Esophagus squamous epithelium (tissue), 5 donors: ENCODE data around the gene TET3. TPM values are rescaled to one million over a fixed set of nuclear protein-coding genes. Genes with fewer than 3 reads are reported as not detected.

ENCODE experiments used
- DNase-seq: peaks from one replicate; lab custom pipeline; 2025; lab: John Stamatoyannopoulos, UW
- H3K27ac ChIP-seq, 4 donors: fragments of 200-600 bp; sonication (generic); one replicate each; pipeline ENCODE4 v1.5.1; 2016 to 2019; ENCODE audit warnings: mild to moderate bottlenecking in 1 of 4
- H3K27me3 ChIP-seq, 4 donors: fragments of 200-600 bp; sonication (generic); 1 replicate in 3 of 4; 2 replicates in 1 of 4; pipeline versions ENCODE4 v1.5.1 to v1.6.0; 2017 to 2021; ENCODE audit warnings: antibody characterized with exemption in 1 of 4
- H3K36me3 ChIP-seq, 3 donors: fragments of 200-600 bp; sonication (generic); one replicate each; pipeline ENCODE4 v1.5.1; 2016 to 2019
- H3K4me1 ChIP-seq, 3 donors: fragments of 200-600 bp; sonication (generic); one replicate each; pipeline ENCODE4 v1.5.1; 2017 to 2019
- H3K4me3 ChIP-seq, 4 donors: fragments of 200-600 bp; sonication (generic); 1 replicate in 3 of 4; 2 replicates in 1 of 4; pipeline ENCODE4 v1.5.1; 2016 to 2019; ENCODE audit warnings: mild to moderate bottlenecking in 2 of 4, moderate library complexity in 1 of 4
- H3K9me3 ChIP-seq, 3 donors: fragments of 200-600 bp; sonication (generic); one replicate each; pipeline ENCODE4 v1.5.1; 2016 to 2019
- POLR2A ChIP-seq, 4 donors: fragments of 450-650 bp; IDR thresholded peaks; one replicate each; pipeline ENCODE4 v1.6.1; 2017; ENCODE audit warnings: antibody characterized with exemption in 4 of 4, mild to moderate bottlenecking in 4 of 4, moderate library complexity in 3 of 4
- WGBS, 2 donors: methylation state at CpG; one replicate each; pipeline ENCODE4 v1.1.5; 2018; 5-methylcytosine and 5-hydroxymethylcytosine counted together
- intact Hi-C: fragments of 100-400 bp; cut with DNase I; formaldehyde crosslinking; loops from one replicate; pipeline ENCODE4 v1.15.0; 2022
- small RNA-seq, 4 donors: library from RNA; depleted of rRNA; stranded (forward); fragments of <200 nt; gene quantifications; one replicate each; pipeline ENCODE3, GENCODE V24; 2016
- total RNA-seq, 4 donors: library from RNA; depleted of rRNA; stranded (reverse); fragments of >200 nt; gene quantifications; one replicate each; pipeline ENCODE4 v1.1.0, GENCODE V29; 2016
- TF ChIP-seq, protein P1 (sequence below), 6 experiments: fragments of 450-650 bp in 4 of 6; fragments of 200-600 bp in 2 of 6; sonication (generic) in 2 of 6; IDR thresholded peaks; one replicate each; pipeline ENCODE4 v1.5.1; 2016 to 2019; ENCODE audit warnings: antibody characterized with exemption in 6 of 6, mild to moderate bottlenecking in 4 of 6, moderate library complexity in 4 of 6
- donor health status: DM: yes; HTN: yes; CAD: no.

Gene TET3
- total RNA-seq, 4 donors from 2014 or later, result 6.6 to 20.2 (median 16.2) TPM

- TF ChIP-seq POLR2A (IDR thresholded peaks at IDR 0.05), result no peak
- TF ChIP-seq, protein P1, sequence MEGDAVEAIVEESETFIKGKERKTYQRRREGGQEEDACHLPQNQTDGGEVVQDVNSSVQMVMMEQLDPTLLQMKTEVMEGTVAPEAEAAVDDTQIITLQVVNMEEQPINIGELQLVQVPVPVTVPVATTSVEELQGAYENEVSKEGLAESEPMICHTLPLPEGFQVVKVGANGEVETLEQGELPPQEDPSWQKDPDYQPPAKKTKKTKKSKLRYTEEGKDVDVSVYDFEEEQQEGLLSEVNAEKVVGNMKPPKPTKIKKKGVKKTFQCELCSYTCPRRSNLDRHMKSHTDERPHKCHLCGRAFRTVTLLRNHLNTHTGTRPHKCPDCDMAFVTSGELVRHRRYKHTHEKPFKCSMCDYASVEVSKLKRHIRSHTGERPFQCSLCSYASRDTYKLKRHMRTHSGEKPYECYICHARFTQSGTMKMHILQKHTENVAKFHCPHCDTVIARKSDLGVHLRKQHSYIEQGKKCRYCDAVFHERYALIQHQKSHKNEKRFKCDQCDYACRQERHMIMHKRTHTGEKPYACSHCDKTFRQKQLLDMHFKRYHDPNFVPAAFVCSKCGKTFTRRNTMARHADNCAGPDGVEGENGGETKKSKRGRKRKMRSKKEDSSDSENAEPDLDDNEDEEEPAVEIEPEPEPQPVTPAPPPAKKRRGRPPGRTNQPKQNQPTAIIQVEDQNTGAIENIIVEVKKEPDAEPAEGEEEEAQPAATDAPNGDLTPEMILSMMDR (IDR thresholded peaks at IDR 0.05), result no peak
- peaks cover 15 to 43% (median 18%) of the 10 kb centered on the region in 3 donors for H3K4me1 ChIP-seq
- H3K36me3 ChIP-seq, result no peaks in the 10 kb centered on the region
- H3K27ac ChIP-seq, result peak overlapping the region in 2 of 4 donors; percentile 39 to 51
- no peak for DNase-seq
- H3K27me3 ChIP-seq, result no peaks in the 10 kb centered on the region
- WGBS, 2 donors, result 44 to 71% methylated on average over 2 of the region's 2 CpGs
- no peaks in the 10 kb centered on the region for H3K9me3 ChIP-seq
- peak overlapping the region in 2 of 4 donors; percentile 6 to 40 for H3K4me3 ChIP-seq
- intact Hi-C loops, result no loop called here
Measured at GRCh38 chr2:74031959-74032287, 47.2 kb downstream of the TET3 start.

DNA sequence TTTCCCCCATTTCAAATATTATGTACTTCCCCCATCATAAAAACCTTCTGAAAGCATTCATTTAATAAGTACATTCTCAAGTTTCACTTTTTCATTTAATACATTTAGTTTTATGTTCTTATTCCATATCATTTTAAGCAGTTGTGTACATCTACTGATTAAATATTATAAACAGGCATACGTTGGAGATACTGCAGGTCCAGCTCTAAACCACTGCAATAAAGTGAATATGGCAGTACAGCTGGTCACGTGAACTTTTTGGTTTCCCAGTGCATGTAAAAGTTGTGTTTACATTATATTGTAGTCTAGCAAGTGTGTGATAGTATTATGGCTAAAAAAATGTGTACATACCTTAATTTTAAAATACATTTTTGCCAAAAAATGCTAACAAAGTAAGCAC, 48.7 kb downstream of the TET3 start:
- Histone ChIP-seq H3K27me3 (no peaks in the 10 kb centered on the region), H3K4me3 (no peak overlapping the region), H3K27ac (no peak overlapping the region), H3K4me1 (peaks cover 27 to 50% (median 29%) of the 10 kb centered on the region in 3 donors), H3K9me3 (no peaks in the 10 kb centered on the region), H3K36me3 (no peaks in the 10 kb centered on the region)
- no peak for TF ChIP-seq POLR2A (IDR thresholded peaks at IDR 0.05)
- TF ChIP-seq, protein P1 (IDR thresholded peaks at IDR 0.05), result no peak
- no peak for DNase-seq
- intact Hi-C loops, result no loop called here
- WGBS, 2 donors, result 54 to 74% methylated on average over 2 of the region's 2 CpGs

Small RNA genes within 50 kb of the gene (small RNA-seq; reads per million reads assigned to genes)
- gene AC110801.1, result 0 reads per million in 4 donors
- 0 to 0.30 (median 0.04) reads per million in 4 donors for gene RNA5SP97

Other genes with a start within 250 kb of the TET3 start
- 10 to 100 TPM; 23.3 to 49.8 (median 44.9) TPM for gene TPRKB, start 247.6 kb upstream of the TET3 start, total RNA-seq
- 10 to 100 TPM; 24.5 to 48.2 (median 41.0) TPM for gene DUSP11, start 204.8 kb upstream of the TET3 start, total RNA-seq
- gene C2orf78, start 200.7 kb upstream of the TET3 start, total RNA-seq, result not detected
- 10 to 100 TPM; 23.5 to 36.8 (median 32.5) TPM for gene STAMBP, start 155.9 kb upstream of the TET3 start, total RNA-seq
- gene ACTG2, start 91.9 kb upstream of the TET3 start, total RNA-seq, result 100 to 1,000 TPM in 3 of 4 donors, 10 to 100 TPM in 1; 37.7 to 809 (median 109) TPM
- 10 to 100 TPM; 23.5 to 53.4 (median 40.2) TPM for gene DGUOK, start 58.0 kb upstream of the TET3 start, total RNA-seq
- gene BOLA3, start 163.0 kb downstream of the TET3 start, total RNA-seq, result 10 to 100 TPM; 27.1 to 69.3 (median 40.8) TPM
- gene MOB1A, start 194.0 kb downstream of the TET3 start, total RNA-seq, result 100 to 1,000 TPM in 3 of 4 donors, 10 to 100 TPM in 1; 87.9 to 125 (median 102) TPM
- 10 to 100 TPM; 19.1 to 55.4 (median 39.0) TPM for gene MTHFD2, start 213.7 kb downstream of the TET3 start, total RNA-seq